Activated CD8-positive, alpha-beta memory T cell treated with anti-CD3 and anti-CD28 coated beads for 48 hours (primary cell): ENCODE data around the gene EFEMP2.
"Not testable (repeated sequence)": the region's sequence is repeated elsewhere in the genome, so short reads cannot be mapped to it uniquely, and the experiment has no call there.

Source experiments
- DNase-seq, 3 experiments: peaks; one replicate each; pipeline ENCODE4 v3.0.0-alpha.2; 2020; ENCODE audit warnings: low read depth in 2 of 3, low spot score in 2 of 3

EFEMP2 gene

DNA sequence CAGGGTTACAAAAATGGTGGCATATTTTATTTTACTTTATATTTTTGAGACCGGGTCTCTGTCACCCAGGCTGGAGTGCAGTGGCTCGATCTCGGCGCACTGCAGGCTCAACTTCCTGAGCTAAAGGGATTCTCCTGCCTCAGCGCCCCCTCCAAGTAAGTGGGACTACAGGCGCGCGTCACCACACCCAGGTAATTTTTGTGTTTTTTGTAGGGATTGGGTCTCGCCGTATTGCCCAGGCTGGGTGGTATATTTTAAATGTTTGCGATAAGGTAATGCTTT is 28.2 kb upstream of the EFEMP2 start:
- DNase-seq, result no peak

DNA sequence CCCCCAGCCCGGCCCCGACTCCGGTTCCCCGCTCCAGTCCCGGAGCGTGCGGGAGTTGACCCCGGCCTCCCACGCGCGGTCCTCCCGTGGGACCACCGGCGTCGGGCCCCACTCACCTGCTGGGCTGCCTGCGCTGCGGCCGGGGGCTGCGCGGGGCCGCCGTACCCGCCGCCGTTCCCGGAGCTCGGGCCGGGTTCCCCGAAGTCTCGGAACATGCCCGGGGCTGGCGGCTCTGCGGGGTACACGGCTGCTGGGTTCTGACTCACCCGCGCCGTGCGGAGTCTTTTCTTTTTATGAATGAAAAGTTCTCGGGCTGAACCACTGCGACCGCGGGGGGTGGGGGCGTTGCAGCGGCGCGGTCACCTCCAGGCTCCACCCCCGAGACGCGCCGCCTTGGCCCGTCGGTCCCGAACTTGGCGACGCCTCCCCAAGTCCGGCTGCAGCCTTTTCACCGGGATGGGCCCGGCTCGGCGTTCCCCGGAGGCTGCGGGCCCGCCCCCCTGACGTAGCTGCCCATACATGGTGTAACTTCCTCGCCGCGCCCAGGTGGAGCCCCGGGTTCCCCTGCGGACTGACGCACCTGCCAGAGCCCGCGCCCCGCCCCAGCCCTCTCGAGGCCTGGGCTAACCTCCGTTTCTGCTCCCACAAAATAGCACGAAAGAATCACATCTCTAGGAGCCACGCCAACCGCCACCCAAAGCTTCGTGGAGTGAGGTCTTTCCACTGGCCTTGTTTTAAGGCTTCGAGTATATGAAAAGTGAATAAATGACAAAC is 27.7 kb upstream of the EFEMP2 start, which contains the start of gene FOSL1:
FOSL1 (minus strand) TSS at position 264 of the 774 bp plus-strand sequence; CDS start at position 215, 49 bp downstream.
- DNase-seq, result peak; percentile 82 to 90 (median 90)

GRCh38 chr11:65899356-65900124 is 26.9 kb upstream of the EFEMP2 start:
- DNase-seq, result peak in 2 of 3 experiments; percentile 64 to 65

DNA sequence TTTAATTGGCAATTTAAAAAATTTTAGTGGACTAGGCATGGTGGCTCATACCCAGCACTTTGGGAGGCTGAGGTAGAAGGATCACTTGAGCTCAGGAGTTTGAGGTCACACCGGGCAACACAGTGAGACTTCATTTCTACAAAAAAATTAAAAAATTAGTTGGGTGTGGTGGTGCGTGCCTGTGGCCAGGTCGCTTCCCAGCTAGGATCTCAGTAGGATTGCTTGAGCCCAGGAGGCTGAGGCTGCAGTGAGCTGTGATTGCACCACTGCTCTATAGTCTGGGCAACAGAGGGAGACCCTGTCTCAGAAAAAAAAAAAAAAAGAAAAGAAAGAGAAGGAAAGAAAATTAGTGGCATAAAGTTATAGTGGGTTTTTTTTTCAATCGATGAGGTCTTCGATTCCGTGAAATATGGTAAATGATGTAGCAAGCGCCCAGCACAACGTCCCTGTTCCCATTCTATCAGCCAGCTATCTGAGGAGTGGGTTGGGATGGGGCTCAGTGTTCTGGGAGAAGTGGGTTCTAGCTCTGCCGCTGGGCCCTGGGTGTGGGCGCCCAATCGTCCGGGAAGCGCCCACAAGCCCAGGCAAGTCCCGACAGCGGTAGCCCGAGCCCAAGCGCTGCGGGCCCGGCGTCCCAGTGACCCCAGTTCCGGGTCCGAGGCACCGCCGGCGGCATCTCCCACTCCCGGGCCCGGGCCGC is 26.2 kb upstream of the EFEMP2 start:
- no peak for DNase-seq

GRCh38 chr11:65897020-65897471 is 24.4 kb upstream of the EFEMP2 start:
- no peak for DNase-seq

DNA sequence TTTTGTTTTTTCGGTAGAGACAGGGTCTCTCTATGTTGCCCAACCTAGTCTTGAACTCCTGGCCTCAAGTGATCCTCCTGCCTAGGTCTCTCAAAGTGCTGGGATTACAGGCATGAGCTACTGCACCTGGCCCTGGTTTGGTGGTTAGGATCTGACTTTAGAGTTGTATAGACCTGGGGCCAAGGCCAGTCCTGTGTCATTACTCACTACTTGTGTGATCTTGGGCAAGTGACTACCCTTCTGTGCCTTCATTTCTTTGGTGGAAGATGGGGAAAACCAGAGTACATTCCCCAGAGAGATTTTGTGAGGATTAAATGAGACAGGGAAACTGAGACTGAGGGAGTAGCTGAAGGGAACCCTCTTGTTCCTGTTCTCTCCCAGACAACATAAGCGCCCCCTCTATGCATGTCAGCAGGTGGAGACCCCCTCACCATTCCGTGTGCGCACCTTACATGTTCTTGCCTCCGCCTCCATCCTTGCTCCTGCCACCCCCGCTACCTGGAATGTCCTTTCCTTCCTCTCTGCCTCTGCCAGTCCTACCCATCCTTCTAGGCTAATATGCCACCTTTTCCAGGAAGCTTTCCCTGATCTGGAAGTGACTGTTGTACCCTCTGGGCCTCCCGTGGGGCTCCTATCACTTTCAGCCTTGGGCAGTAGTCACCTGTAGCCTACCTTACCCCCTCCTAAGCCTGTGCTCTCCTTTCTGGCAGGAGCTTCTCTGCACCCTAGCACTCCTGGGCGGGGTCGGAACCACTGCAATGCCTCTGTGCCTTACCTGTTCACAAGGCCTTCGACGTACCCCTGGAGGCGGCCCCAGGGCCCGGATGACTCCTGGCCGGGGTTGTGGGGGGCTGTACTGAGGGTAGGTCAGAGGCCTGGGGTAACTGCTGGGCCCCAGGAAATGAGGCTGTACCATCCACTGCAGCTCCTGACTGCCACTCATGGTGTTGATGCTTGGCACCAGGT is 23.7 kb upstream of the EFEMP2 start:
- no peak for DNase-seq

DNA sequence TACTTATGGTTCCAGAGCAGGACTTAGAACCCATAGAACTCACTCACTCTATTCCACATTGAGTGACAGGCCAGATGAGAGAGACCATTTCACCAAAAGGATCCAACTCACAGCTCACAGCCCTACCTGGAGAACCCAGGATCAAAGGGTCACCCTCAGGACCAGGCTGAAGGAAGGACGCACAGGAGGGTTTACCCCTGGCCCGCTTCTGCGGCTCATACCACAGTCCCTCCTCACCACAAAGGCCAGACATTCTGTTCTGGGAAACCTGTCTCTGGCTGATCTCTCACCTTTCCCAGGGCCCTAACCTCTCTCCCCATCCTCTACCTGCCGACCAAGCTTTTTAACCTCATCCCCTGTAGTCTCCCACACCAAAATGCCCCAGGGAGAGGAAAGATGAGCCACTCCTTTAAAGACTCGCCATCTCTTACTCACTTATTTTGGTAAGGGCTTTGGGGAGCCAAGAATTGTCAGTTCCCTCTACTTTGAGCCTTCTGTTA is 22.9 kb upstream of the EFEMP2 start:
- no peak for DNase-seq

- no peak for DNase-seq
Measured at GRCh38 chr11:65894034-65894591, 21.5 kb upstream of the EFEMP2 start.

GRCh38 chr11:65892661-65893317 is 20.2 kb upstream of the EFEMP2 start:
- DNase-seq, result no peak

DNA sequence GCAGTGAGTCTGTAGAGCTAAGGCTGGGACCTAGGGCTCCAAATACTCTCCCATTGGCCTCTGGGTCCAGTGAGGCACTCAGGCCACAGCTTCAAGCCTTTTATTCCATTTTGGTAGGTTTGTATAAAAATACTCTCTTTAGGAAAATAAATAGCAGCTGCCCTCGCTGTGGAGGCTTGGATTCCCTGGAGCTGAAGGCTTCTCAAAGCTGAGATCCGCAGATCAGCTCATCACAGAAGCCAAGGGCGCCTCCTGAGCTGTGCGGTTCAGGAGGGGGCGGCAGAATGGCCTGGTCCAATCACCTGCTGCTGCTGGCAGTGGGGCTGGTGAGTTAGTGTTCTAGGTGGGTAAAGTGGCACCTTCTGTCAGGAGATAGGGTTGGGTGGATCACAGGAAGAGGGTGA is 19.5 kb upstream of the EFEMP2 start:
- not testable (repeated sequence) for DNase-seq

GRCh38 chr11:65891219-65892136 is 18.9 kb upstream of the EFEMP2 start:
- no peak for DNase-seq

DNA sequence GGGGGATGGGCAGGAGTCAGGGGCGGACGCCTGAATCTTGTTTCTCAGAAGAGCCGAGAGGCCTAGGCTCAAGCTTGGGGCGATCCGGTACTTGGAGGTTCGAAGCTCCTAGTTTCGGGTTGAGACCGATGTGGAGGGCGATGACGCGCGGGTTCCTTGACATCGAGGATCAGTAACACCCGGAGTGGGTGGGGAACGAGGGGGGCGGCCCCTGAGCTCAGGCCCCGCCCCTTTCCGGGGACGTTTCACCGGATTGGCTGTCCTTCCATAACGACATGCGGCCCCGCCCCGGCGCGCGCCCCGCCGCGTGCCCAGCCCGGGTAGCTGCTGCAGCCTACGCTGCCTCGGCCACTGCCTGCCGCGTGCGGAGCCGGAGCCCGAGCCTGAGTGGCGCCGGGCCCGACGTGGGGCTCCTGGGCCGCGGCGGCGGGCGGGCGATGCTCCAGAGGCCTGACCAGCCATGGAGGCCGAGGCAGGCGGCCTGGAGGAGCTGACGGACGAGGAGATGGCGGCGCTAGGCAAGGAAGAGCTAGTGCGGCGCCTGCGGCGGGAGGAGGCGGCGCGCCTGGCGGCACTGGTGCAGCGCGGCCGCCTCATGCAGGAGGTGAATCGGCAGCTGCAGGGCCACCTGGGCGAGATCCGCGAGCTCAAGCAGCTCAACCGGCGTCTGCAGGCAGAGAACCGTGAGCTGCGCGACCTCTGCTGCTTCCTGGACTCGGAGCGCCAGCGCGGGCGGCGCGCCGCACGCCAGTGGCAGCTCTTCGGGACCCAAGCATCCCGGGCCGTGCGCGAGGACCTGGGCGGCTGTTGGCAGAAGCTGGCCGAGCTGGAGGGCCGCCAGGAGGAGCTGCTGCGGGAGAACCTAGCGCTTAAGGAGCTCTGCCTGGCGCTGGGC is 18.0 kb upstream of the EFEMP2 start, which contains the start of gene CCDC85B:
CCDC85B (plus strand) TSS at position 350 of the 895 bp plus-strand sequence; CDS start at position 461, 111 bp downstream.
- DNase-seq, result peak; percentile 95 to 99 (median 97)

GRCh38 chr11:65888163-65888814 is 15.7 kb upstream of the EFEMP2 start, which contains the start of gene FIBP:
Gene FIBP, minus strand, starts transcription at chr11:65888471. Its CDS starts 53 bp downstream, at chr11:65888418.
- DNase-seq, result peak; percentile 89 to 93 (median 93)

DNA sequence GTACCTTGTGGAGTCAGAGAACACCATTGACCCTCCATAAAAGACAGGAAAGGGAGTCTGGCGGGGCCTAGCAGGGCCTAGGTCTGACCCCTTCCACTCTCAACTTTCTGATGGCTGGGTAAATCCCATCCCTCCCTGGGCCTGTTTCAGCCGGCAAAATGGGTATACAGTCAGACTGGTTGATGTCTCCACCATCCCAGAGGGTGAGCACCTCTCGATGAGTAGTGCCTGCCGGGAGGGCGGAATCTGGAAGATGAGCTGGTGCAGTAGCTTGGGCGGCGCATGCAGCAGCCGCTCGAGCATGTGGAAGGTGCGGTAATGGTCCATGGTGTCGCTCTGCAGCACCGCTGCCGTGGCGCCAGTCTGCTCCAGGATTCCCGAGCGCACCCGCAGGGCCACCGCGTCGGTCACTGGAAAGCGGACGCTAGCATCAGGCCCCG is 15.1 kb upstream of the EFEMP2 start:
- no peak for DNase-seq

- DNase-seq, result no peak
Measured at GRCh38 chr11:65886826-65887722, 14.5 kb upstream of the EFEMP2 start.
